COR-L47 (cell line): ENCODE measurements around the gene ANKRD30B.
"Not testable (repeated sequence)": the region's sequence is repeated elsewhere in the genome, so short reads cannot be mapped to it uniquely, and the experiment has no call there.

ENCODE experiments used
- DNase-seq: peaks from one replicate; lab custom pipeline; 2025; lab: John Stamatoyannopoulos, UW

Gene ANKRD30B, protein sequence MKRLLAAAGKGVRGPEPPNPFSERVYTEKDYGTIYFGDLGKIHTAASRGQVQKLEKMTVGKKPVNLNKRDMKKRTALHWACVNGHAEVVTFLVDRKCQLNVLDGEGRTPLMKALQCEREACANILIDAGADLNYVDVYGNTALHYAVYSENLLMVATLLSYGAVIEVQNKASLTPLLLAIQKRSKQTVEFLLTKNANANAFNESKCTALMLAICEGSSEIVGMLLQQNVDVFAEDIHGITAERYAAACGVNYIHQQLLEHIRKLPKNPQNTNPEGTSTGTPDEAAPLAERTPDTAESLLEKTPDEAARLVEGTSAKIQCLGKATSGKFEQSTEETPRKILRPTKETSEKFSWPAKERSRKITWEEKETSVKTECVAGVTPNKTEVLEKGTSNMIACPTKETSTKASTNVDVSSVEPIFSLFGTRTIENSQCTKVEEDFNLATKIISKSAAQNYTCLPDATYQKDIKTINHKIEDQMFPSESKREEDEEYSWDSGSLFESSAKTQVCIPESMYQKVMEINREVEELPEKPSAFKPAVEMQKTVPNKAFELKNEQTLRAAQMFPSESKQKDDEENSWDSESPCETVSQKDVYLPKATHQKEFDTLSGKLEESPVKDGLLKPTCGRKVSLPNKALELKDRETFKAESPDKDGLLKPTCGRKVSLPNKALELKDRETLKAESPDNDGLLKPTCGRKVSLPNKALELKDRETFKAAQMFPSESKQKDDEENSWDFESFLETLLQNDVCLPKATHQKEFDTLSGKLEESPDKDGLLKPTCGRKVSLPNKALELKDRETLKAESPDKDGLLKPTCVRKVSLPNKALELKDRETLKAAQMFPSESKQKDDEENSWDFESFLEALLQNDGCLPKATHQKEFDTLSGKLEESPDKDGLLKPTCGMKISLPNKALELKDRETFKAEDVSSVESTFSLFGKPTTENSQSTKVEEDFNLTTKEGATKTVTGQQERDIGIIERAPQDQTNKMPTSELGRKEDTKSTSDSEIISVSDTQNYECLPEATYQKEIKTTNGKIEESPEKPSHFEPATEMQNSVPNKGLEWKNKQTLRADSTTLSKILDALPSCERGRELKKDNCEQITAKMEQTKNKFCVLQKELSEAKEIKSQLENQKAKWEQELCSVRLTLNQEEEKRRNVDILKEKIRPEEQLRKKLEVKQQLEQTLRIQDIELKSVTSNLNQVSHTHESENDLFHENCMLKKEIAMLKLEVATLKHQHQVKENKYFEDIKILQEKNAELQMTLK (N-terminal part only)

DNA sequence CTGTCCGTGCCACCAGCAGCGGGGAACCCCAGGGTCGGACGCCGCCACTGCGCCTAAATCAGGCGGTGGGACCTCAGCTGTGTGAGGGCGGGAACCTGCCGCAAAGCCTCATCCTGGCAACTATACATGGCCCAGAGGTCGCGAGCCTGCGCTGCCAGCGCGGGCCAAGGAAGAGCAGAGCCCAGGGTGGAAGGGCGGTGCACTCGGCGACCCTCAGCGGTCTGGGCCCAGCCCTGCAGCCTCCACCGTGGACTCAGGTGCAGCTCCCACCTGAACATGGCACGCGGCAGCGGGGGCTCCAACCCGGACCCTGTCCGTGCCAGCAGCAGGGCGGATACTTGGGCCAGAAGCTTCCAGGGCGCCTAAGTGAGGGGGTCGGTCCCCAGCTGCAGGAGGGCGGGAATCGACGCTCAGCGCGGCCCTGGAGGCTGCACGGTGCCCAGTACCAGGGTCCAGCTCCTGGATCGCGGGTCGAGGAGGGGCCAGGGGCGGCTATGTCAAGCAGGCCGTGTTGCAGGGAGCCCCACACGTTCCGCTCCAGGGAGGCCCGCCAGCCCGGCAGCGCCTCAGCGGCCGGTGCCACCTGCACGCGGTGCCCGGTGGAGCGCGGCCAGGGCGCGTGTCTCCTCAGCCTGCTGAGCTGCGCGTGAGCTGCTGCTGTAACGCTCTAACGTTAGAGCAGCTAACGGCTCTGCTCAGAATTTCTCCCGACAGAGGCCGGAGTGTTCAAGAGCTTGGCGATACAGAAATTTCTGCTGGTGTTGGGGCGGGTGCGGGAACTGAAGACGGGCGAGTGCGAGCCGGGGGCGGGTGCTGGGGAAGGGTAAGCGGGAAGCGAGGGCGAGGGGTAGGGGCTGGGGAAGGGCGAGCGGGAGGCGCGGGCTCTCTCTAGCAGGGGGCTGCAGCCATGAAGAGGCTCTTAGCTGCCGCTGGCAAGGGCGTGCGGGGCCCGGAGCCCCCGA lies at the start of gene ANKRD30B:
ANKRD30B (plus strand) TSS at position 660 of the 962 bp plus-strand sequence; CDS start at position 908, 248 bp downstream.
- DNase-seq: no peak

DNA sequence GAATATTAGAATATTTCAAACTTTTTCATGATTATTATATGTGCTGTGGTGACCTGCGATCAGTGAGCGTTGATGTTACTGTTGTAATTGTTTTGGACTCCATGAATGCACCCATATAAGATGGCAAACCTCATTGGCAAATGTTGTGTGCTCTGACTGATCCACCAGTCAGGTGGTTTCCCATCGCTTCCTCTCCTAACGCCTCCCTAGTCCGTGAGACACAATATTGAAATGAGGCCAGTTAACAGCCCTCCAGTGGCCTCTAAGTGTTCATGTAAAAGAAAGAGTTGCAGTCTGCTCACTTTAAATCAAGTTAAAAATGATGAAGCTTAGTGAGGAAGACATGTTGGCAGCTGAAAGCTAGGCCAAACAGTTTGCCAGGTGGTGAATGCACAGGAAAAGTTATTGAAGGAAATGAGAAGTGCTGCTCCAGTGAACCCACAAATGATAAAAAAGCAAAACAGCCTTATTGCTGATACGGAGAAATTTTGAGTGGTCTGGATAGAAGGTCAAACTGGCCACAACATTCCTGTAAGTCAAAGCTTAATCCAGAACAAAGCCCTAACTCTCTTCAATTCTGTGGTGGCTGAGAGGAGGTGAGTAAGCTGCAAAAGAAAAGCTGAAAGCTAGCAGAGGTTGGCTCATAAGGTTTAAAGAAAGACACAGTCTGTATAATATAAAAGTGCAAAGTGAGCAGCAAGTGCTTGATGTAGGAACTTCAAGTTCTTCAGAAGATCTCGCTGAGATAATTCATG lies 46.5 kb upstream of the ANKRD30B start:
- DNase-seq: not testable (repeated sequence)

DNA sequence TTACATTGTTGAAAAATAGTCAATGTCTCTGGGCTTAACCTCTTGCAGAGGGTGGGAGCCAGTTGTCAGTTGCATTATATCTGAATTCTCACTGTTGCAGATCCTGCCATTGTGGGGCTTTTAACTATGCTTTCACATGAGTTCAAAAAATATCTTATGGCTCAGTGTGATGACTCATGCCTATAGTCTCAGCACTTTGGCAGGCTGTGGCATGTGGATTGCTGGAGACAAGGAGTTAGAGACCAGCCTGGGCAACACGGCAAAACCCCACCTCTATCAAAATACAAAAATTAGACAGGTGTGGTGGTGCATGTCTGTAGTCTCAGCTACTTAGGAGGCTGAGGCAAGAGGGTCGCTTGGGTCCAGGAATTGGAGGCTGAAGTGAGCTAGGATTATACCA lies 38.2 kb upstream of the ANKRD30B start:
- not testable (repeated sequence) for DNase-seq

DNA sequence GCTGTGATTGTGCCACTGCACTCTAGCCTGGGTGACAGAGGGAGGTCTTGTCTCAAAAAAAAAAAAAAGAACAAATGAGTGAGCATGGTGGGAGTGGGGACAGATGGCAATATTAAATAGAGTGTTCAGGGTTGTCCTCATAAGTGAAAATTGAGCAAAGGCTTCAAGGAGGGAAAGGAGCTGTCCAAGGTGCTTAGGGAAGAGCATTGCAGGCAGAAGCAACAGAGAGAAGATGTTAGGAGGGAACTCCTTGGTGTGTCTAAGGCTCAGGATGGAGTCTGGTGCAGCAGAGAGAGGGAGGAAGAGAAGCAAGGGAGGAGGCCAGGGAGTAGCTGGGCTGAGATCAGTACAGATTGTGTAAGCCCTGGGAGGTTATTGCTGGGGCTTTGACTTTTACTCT lies 26.4 kb upstream of the ANKRD30B start:
- DNase-seq: not testable (repeated sequence)

DNA sequence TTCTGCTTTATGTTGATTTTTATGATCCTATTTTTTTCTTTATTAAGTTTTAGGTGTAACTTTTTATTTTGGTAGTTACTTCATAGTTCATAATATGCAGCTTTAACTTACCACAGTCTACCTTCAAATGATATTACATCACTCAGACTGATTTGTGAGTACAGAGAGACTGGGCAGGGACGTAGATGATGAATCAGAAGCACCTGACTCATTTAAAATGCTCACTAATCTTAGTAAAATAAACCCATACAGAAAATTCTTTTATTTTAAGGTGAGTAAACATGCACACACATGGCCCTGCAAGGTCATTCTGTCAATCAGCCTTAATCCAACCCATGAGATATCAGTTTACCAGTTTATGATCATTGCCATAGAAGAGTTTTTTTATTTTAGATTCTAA lies 8.9 kb upstream of the ANKRD30B start:
- DNase-seq: not testable (repeated sequence)

DNA sequence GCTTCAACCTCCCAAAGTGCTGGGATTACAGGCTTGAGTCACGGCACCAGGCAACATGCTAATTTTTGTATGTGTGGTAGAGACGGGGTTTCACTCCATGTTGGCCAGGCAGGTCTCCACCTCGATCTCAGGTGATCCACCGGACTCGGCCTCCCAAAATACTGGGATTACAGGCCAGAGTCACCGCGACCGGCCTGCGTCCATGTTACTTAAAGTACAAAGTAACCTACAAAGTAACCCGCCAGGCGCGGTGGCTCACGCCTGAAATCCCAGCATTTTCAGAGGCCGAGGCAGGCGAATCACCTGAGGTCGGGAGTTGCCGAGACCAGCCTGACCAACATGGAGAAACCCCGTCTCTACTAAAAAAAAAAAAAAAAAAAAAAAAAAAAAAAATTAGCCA lies 1.1 kb upstream of the ANKRD30B start:
- no peak for DNase-seq

DNA sequence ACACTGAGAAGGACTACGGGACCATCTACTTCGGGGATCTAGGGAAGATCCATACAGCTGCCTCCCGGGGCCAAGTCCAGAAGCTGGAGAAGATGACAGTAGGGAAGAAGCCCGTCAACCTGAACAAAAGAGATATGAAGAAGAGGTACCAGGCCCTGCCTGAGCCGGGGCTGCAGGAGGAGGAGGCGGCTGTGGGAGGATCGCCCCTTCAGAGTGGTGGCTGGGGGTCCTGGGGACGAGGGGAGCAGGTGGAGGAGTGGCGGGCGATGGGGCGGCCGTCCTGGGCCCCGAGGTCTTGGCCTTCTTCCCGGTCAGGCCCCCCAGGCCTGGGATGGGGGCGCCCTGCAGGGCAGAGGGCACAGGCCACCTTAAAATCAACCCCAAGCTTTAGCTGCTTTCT lies 524 bp downstream of the ANKRD30B start:
- DNase-seq: no peak

DNA sequence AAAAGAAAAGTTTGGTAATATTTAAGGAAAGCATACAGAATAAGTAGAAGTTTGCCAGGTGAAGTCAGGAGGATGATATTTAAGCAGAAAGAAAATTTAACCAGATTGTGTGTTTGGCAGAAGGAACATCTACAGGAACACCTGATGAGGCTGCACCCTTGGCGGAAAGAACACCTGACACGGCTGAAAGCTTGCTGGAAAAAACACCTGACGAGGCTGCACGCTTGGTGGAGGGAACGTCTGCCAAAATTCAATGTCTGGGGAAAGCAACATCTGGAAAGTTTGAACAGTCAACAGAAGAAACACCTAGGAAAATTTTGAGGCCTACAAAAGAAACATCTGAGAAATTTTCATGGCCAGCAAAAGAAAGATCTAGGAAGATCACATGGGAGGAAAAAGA lies 15.6 kb downstream of the ANKRD30B start:
- DNase-seq: not testable (repeated sequence)

DNA sequence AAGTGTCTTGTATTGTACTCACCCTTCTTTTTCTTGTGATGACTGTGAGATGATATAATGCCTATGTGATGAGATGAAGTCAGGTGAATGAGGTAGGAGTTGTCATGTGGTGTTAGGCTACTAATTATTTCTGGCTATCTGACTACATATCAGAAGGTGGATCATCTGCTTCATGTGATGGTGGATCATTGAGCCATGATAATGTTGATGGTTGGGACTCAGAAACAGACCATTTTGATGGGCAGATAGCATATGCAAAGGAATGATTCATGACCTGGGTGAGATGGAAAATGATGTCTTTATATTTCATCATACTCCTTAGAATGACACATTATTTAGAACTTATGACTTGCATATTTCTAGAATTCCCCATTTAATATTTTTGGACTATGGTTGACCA lies 19.5 kb downstream of the ANKRD30B start:
- no peak for DNase-seq

DNA sequence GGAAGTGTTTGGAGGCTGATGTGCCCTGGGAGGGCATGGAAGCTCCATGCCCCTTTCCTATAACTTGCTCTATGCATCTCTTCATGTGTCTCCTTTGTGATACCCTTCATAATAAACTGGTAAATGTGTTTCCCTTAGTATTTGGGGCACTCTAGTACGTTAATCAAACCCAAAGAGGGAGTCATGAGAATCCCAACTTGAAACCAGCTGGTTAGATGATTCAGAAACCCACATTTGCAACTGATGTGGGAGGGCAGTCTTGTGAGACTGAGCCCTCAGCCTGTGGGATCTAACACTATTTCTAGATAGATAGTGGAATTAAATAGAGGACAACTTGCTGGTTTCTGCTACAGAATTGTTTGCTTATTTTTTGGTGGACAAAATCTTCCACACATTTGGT lies 20.3 kb downstream of the ANKRD30B start:
- no peak for DNase-seq

DNA sequence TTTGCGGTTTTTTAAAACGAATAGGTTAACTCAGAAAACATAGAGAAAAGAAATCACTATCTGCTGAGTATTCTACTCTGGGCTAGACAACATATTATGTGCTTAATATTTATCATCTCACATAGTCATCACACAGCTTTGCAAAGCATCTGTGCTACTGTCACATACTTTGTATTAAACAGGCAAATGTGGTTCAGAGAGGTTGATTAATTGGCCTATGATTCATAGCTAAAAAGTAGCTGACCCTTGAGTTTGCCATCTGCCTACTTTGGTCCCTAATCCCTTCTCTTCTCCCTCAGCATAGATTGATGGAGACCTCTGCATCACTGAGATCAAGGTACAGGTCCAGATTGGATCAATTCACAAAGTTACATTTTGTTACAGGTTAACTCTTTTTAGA lies 21.4 kb downstream of the ANKRD30B start:
- no peak for DNase-seq

DNA sequence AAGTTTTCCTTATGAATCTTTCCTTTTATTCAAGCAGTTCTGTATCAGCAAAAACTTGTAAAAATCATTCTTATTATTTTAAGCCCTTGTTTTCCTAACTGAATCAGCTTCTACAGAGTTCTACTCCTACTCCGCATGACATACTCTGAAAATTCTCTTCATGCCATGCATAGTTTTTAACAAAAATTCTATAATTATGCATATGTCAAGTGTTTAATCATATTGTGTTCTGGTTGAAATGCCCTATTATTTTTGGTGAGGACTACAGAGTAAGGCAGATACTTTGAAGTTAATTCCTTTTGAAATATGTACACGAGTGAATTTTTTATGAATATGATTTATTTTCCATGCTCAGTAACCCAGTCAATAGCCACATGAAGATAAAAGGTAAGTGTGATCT lies 28.8 kb downstream of the ANKRD30B start:
- DNase-seq: no peak

DNA sequence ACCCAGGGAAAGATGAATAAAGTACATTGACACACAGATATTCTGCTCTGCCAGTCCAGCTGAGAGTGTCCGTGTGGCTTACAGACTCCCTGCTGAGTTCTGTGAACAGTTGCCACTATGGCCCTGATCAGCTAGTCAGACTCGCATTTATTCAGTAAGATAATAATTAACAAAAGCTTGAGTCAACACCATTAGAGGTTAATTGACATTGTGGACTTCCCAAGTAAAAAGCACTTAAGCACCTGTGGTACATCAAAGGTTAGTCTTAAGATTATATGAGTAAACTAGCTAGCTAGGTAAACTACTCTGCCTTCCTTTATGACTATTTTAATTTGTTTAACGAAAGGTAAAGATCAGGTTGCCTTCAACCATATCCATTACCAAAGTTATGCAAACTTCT lies 33.7 kb downstream of the ANKRD30B start:
- DNase-seq: no peak

DNA sequence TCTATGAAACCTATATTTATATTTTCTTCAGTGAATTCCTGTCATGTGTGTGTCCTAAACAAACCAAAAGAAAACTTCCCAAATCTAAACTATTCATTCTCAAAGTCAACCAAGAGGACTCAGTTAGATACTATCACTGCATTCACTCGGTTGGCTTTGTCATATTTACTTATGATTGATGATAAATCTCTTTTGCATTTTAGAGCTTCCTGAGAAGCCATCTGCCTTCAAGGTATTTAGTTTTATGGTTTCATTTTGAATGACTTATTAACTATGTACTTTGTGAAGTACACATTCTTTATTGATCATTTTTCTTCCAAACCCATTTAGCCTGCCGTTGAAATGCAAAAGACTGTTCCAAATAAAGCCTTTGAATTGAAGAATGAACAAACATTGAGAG lies 36.2 kb downstream of the ANKRD30B start:
- no peak for DNase-seq

DNA sequence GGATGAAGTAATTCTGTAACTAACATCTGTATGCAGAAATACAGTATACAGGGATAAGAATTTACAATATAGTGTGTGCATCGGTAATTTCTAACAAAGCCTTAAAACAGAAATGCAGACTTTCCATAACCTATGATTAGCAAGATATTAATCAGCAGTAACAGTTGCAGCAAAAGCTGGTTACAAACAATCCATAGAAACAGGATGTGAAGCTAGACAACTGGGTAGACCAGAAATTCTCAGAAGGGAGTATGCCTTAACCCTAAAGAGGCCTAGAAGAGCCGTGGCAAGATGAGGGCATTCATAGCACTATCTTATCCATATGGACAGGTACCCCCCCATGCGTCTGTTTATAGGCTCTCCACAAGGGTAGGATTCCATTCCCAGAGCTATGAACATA lies 48.9 kb downstream of the ANKRD30B start:
- not testable (repeated sequence) for DNase-seq

DNA sequence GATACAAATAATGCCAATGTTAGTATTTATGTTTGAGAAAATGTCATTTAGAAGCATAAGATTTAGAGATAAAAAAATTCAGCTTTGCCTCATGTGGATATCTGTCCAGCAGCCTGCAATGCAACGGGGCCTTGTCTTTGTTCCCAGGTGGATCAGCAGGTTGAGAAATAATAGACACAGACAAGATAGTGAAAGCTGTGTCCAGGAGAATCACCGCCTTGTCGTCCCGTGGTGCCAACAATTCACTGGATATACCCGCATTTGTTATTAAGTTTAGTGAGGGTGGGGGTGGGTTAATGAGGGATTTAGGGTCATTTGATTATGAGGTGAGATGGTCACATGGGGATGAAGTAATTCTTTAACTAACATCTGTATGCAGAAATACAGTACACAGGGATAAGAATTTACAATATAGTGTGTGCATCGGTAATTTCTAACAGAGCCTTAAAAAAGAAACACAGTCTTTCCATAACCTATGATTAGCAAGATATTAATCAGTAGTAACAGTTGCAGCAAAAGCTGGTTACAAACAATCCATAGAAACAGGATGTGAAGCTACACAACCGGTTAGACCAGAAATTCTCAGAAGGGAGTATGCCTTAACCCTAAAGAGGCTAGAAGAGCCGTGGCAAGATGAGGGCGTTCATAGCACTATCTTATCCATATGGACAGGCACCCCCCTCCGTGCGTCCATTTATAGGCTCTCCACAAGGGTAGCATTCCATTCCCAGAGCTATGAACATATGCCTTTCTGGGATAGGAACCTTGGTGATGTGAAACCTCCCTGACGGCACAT lies 50.2 kb downstream of the ANKRD30B start:
- DNase-seq: not testable (repeated sequence)

DNA sequence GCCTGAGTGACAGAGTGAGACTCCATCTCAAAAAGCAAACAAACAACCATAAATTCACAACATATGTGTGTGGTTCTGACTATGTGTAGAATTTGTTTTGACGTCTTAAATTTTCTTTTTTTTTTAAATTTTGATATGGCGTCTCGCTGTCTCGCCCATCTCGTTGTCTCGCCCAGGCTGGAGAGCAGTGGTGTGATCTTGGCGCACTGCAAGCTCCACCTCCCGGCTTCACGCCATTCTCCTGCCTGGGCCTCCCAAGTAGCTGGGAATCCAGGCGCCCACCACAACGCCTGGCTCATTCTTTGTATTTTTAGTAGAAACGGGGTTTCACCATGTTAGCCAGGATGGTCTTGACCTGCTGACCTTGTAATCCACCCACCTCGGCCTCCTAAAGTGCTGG lies 63.1 kb downstream of the ANKRD30B start:
- DNase-seq: not testable (repeated sequence)

DNA sequence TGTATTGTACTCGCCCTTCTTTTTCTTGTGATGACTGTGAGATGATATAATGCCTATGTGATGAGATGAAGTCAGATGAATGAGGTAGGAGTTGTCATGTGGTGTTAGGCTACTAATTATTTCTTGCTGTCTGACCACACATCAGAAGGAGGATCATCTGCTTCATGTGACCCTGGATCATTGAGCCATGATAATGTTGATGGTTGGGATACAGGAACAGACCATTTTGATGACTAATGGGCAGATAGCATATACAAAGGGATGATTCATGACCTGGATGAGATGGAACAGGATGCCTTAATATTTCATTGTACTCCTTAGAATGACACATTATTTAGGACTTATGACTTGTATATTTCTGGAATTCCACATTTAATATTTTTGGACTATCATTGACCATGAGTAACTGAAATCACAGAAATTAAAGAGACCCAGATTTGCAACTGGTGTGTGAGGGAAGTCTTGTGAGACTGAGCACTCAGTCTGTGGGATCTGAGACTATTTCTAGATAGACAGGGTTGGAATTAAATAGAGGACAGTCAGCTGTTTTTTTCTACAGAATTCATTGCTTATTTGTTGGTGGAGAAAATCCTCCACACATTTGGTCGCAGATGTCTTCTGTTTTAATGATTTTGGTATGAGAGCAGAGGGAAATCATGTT lies 79.1 kb downstream of the ANKRD30B start:
- not testable (repeated sequence) for DNase-seq

DNA sequence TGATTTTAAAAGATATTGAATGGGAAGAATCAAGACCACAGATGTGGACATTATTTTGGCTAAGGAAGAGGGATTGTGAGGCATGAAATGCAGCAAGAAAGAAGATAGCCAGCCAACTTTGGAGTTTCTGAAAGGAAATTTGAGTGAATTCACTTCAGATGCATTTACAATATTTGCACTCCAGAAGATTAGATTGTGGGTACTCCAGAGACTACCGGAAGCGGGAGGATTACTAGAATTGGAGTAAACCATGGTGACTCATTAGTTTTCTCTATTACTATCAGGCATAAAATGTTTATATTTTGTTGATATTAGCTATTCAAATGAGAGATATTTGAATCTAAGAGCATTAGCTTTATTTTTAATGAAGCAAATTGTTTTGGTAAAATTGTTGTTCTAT lies 93.6 kb downstream of the ANKRD30B start:
- not testable (repeated sequence) for DNase-seq
